Astrocyte of the spinal cord (primary cell): ENCODE measurements around the gene CD207.

Experiments used
- DNase-seq: peaks from one replicate; pipeline ENCODE4 v3.0.0; 2011; ENCODE audit warnings: low read depth, low spot score
- H3K4me3 ChIP-seq: 2 replicates; pipeline ENCODE4 v1.5.1; 2011; ENCODE audit warnings: low read depth, mild to moderate bottlenecking, low read length, moderate library complexity
- CTCF ChIP-seq: IDR thresholded peaks from 2 replicates; pipeline ENCODE4 v1.5.1; 2012; ENCODE audit warnings: low read depth, mild to moderate bottlenecking, low read length, inconsistent platforms
- in situ Hi-C: cut with HindIII; loops from 2 replicates; pipeline ENCODE4 v1.10.0; 2017; ENCODE audit warnings: low sequenced_read_pairs

The CD207 gene

GRCh38 chr2:70808983-70809958, 26.3 kb downstream of the CD207 start:
- no peak for TF ChIP-seq CTCF
- H3K4me3 ChIP-seq = no peak overlapping the region
- no peak for DNase-seq
- in situ Hi-C loops = no loop called here

GRCh38 chr2:70807828-70808118, 27.8 kb downstream of the CD207 start:
- no peak overlapping the region for H3K4me3 ChIP-seq
- in situ Hi-C loops = no loop called here
- no peak for TF ChIP-seq CTCF
- DNase-seq = no peak

- DNase-seq = no peak
- in situ Hi-C loops = no loop called here
- TF ChIP-seq CTCF = no peak
- H3K4me3 ChIP-seq = no peak overlapping the region
Measured at GRCh38 chr2:70807102-70807827, 28.4 kb downstream of the CD207 start.

GRCh38 chr2:70806620-70807019, 29.0 kb downstream of the CD207 start:
- no peak for DNase-seq
- H3K4me3 ChIP-seq = no peak overlapping the region
- in situ Hi-C loops = no loop called here
- TF ChIP-seq CTCF = no peak

GRCh38 chr2:70806013-70806412, 29.6 kb downstream of the CD207 start:
- H3K4me3 ChIP-seq = no peak overlapping the region
- no peak for DNase-seq
- in situ Hi-C loops = no loop called here
- TF ChIP-seq CTCF = no peak

- in situ Hi-C loops = no loop called here
- no peak for DNase-seq
- TF ChIP-seq CTCF = no peak
Measured at GRCh38 chr2:70801607-70802263, 33.9 kb downstream of the CD207 start.

More at GRCh38 chr2:70801607-70802263, 33.9 kb downstream of the CD207 start:
- no peak overlapping the region for H3K4me3 ChIP-seq
